Cortex of kidney (tissue), 1 donor: ENCODE data around the gene LRCH1.

Experiments
- DNase-seq: peaks from one replicate; lab custom pipeline; 2025; lab: John Stamatoyannopoulos, UW

Gene LRCH1

DNA sequence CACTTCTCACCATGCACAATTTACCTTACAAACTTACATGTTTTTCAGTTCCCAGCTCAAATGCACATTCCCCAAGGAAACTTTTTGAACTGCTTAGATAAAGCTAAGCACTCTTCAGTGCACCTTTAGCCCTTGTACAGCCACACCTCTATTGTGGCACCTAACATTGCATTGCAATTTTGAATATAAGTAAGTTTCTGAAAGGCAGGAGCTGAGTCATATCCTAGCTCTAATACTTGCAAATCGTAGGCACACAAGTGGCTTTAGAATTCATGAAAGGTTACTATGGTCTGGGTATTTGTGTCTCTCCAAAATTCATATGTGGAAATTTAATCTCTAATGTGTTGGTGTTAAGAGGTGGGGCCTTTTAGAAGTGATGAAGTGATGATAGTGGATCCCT lies 248.9 kb downstream of the LRCH1 start:
- DNase-seq = no peak
